ENCODE results near the gene TNFAIP1.

Gene TNFAIP1

GRCh38 chr17:28345419-28346198 is 10.0 kb downstream of the TNFAIP1 start:
- DNase-seq (ENCODE audit: low read depth, low spot score), result no peak

- no peak for DNase-seq (ENCODE audit: low read depth, low spot score)
These were observed 10.6 kb downstream of the TNFAIP1 start for GRCh38 chr17:28346199-28346580.

- no peak for DNase-seq (ENCODE audit: low read depth, low spot score)
These were observed 11.2 kb downstream of the TNFAIP1 start for GRCh38 chr17:28346746-28347246.

- DNase-seq (ENCODE audit: low read depth, low spot score), result no peak
These were observed 11.8 kb downstream of the TNFAIP1 start for GRCh38 chr17:28347261-28347891.

- no peak for DNase-seq (ENCODE audit: low read depth, low spot score)
These were observed 13.4 kb downstream of the TNFAIP1 start for GRCh38 chr17:28348979-28349378.

GRCh38 chr17:28350271-28350670 is 14.7 kb downstream of the TNFAIP1 start:
- no peak for DNase-seq (ENCODE audit: low read depth, low spot score)

GRCh38 chr17:28357061-28357900 is 21.7 kb downstream of the TNFAIP1 start, which contains the start of gene POLDIP2:
Gene POLDIP2 (minus strand): TSS chr17:28357527. CDS start chr17:28357448, 79 bp downstream.
- DNase-seq (ENCODE audit: low read depth, low spot score), result peak; percentile 77

GRCh38 chr17:28357901-28358197 is 22.3 kb downstream of the TNFAIP1 start:
- DNase-seq (ENCODE audit: low read depth, low spot score), result no peak

GRCh38 chr17:28363186-28363585 is 27.6 kb downstream of the TNFAIP1 start:
- DNase-seq (ENCODE audit: low read depth, low spot score), result no peak

- no peak for DNase-seq (ENCODE audit: low read depth, low spot score)
These were observed 28.5 kb downstream of the TNFAIP1 start for GRCh38 chr17:28363776-28364650.

GRCh38 chr17:28364665-28365363 is 29.3 kb downstream of the TNFAIP1 start, which contains the start of gene SEBOX:
Gene SEBOX (minus strand): TSS chr17:28365199. CDS start chr17:28365151, 48 bp downstream.
- DNase-seq (ENCODE audit: low read depth, low spot score), result no peak

GRCh38 chr17:28365487-28365886 is 29.9 kb downstream of the TNFAIP1 start:
- no peak for DNase-seq (ENCODE audit: low read depth, low spot score)

- no peak for DNase-seq (ENCODE audit: low read depth, low spot score)
These were observed 31.0 kb downstream of the TNFAIP1 start for GRCh38 chr17:28366605-28367004.

GRCh38 chr17:28367641-28368305 is 32.2 kb downstream of the TNFAIP1 start:
- DNase-seq (ENCODE audit: low read depth, low spot score), result no peak

- DNase-seq (ENCODE audit: low read depth, low spot score), result no peak
These were observed 32.8 kb downstream of the TNFAIP1 start for GRCh38 chr17:28368306-28368831.

GRCh38 chr17:28368915-28369683 is 33.5 kb downstream of the TNFAIP1 start:
- DNase-seq (ENCODE audit: low read depth, low spot score), result no peak

- DNase-seq (ENCODE audit: low read depth, low spot score), result no peak
These were observed 34.1 kb downstream of the TNFAIP1 start for GRCh38 chr17:28369684-28370034.

GRCh38 chr17:28370035-28370743 is 34.6 kb downstream of the TNFAIP1 start, which contains the start of gene VTN:
Gene VTN (minus strand): TSS chr17:28370307. CDS start chr17:28370203, 104 bp downstream.
- no peak for DNase-seq (ENCODE audit: low read depth, low spot score)

All from brain pericyte (primary cell).